GM08714 (cell line): ENCODE results near the gene TESK2.
"Not testable (repeated sequence)": the region's sequence is repeated elsewhere in the genome, so short reads cannot be mapped to it uniquely, and the experiment has no call there.

Experiments used
- H3K4me3 ChIP-seq: fragments of 200-500 bp; sonication (Bioruptor generic); 2 replicates; pipeline ENCODE4 v1.5.1; 2014; ENCODE audit warnings: mild to moderate bottlenecking, low read length, inconsistent platforms
- ZNF274 ChIP-seq: IDR thresholded peaks from 2 replicates; pipeline ENCODE4 v1.6.1; 2012; ENCODE audit warnings: mild to moderate bottlenecking, low read depth, low read length

The TESK2 gene

DNA sequence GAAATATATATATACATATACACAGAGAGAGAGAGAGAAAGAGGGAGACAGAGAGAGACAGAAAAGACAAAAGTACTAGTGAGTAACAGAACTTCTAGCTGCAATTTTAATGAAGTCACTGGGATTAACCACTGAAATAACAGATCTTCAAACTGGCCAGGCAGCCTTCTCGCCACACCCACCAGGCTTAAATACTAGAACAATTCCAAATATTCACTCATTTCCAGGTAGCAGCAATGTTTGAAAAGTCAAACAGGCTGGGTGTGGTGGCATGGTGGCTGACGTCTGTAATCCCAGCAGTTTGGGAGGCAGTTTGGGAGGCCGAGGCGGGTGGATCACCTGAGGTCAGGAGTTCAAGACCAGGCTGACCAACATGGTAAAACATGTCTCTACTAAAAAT, 25.5 kb upstream of the TESK2 start:
- TF ChIP-seq ZNF274: no peak
- no peak overlapping the region for H3K4me3 ChIP-seq

DNA sequence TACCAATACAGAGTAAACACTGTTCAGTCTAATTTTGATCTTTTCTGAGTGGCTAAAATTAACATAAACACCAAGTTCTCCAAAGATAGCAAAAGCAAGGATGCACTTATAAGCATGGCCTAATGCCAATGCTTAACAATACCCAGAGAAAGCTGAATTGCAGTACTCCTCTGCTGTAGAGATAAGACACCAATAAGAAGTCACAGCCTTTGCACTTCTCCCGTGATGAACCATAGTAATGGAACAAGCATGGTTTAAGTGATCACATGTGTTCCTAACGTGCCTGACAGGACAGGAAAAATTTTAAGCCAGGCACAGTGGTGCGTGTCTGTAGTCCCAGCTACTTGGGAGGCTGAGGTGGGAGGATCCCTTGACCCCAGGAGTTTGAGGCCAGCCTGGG, 25.1 kb upstream of the TESK2 start:
- no peak overlapping the region for H3K4me3 ChIP-seq
- no peak for TF ChIP-seq ZNF274

DNA sequence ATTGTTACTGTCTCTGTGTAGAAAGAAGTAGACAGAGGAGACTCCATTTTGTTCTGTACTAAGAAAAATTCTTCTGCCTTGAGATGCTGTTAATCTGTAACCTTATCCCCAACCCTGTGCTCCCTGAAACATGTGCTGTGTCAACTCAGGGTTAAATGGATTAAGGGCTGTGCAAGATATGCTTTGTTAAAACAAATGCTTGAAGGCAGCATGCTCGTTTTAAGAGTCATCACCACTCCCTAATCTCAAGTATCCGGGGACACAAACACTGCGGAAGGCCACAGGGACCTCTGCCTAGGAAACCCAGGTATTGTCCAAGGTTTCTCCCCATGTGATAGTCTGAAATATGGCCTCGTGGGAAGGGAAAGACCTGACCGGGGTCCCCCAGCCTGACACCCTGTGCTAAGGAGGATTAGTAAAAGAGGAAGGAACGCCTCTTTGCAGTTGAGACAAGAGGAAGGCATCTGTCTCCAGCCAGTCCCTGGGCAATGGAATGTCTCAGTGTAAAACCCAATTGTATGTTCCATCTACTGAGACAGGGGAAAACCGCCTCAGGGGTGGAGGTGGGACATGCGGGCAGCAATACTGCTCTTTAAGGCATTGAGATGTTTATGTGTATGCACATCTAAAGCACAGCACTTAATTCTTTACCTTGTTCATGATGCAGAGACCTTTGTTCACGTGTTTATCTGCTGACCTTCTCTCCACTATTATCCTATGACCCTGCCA, 22.7 kb upstream of the TESK2 start:
- not testable (repeated sequence) for H3K4me3 ChIP-seq

- no peak overlapping the region for H3K4me3 ChIP-seq
- TF ChIP-seq ZNF274: no peak
Observed at GRCh38 chr1:45512641-45513054, 21.7 kb upstream of the TESK2 start.

GRCh38 chr1:45510972-45511527, 20.1 kb upstream of the TESK2 start:
- TF ChIP-seq ZNF274: no peak
- H3K4me3 ChIP-seq: no peak overlapping the region

DNA sequence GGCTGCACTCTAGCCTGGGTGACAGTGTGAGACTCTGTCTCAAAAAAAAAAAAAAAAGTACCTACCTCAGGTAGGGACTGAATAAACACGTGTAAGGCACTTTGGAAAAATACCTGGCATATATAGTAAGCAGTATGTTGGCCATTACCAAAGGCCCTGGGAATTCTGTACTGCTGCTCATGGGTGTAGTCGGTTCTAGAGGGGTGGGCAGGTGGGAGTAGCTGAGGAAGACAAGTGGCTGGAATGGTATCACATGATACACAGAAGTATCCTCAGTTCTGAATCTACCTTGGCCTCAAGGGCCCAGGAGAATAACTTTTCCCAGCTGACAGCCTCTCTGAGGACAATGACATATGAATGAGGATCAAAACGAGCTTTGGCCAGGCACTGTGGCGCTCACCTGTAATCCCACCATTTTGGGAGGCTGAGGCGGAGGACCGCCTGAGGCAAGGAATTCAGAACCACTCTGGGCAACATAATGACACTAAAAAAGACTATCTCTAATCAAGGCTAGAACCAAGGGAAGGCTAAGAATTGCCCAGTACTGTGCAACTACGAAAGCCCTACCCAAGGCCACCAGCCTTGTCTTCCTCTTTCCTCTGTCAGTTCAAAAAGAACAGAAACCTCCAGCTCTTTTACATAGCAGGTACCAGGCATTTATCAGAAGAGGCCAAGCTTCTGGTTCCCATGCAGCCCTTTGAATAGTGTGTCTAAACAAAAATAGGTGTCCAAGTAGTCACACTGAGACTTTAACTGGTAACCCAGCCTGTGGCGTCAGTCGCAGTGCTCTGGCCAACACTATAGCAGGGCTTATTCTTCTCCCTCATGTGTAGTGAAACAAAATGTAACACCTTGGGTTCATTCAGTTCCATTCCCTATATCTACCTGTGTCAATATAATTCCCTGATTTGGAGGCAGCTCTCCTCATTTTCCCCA, 19.3 kb upstream of the TESK2 start:
- no peak for TF ChIP-seq ZNF274
- no peak overlapping the region for H3K4me3 ChIP-seq

GRCh38 chr1:45508295-45509151, 17.6 kb upstream of the TESK2 start:
- no peak for TF ChIP-seq ZNF274
- H3K4me3 ChIP-seq: no peak overlapping the region

- no peak for TF ChIP-seq ZNF274
- H3K4me3 ChIP-seq: no peak overlapping the region
Observed at GRCh38 chr1:45507893-45508292, 16.9 kb upstream of the TESK2 start.

DNA sequence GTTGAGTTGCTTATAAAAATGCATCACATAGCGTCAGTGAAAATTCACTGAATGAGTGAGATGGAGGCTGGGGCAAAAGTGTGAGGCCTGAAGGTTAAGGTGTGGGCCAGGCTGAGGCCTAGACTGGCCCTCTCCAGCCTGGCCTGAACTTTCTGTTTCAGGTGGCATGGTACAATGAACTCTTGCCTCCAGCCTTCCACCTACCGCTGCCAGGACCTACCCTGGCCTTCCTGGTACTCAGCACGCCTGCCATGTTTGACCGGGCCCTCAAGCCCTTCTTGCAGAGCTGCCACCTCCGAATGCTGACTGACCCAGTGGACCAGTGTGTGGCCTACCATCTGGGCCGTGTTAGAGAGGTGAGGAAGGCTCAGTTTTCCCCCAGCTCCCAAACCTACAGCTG, 16.2 kb upstream of the TESK2 start:
- no peak overlapping the region for H3K4me3 ChIP-seq
- no peak for TF ChIP-seq ZNF274

GRCh38 chr1:45503462-45504360, 12.7 kb upstream of the TESK2 start:
- TF ChIP-seq ZNF274: no peak
- no peak overlapping the region for H3K4me3 ChIP-seq

DNA sequence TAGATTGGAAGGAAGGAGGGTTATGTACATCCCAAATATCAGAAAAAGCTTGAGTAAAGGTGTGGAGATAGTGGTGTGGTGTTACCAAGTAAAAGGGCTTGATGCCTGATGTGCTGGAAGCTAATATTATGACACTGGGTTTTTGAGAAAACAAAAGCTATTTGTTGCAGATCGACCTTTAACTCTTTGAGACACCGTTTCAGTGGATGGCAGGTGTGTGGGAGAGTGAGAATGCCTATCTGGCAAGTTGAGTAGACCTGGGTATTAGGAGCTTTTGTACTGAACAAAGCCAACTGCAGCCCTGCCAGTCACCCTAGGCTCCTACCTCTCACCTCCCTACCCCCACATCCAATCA, 10.5 kb upstream of the TESK2 start:
- H3K4me3 ChIP-seq: no peak overlapping the region
- no peak for TF ChIP-seq ZNF274

GRCh38 chr1:45499415-45499769, 8.4 kb upstream of the TESK2 start:
- no peak for TF ChIP-seq ZNF274
- peak overlapping the region; percentile 74 for H3K4me3 ChIP-seq

GRCh38 chr1:45498279-45498678, 7.3 kb upstream of the TESK2 start:
- H3K4me3 ChIP-seq: no peak overlapping the region
- TF ChIP-seq ZNF274: no peak
